ENCODE measurements around the gene TMUB1. TPM values are rescaled to one million over a fixed set of nuclear protein-coding genes. Genes with fewer than 3 reads are reported as not detected.

Gene TMUB1
- total and polyA plus RNA-seq, 2 donors from 2014 or later: 36.9 to 79.9 TPM

- Histone ChIP-seq H3K27me3 (ENCODE audit: control insufficient read depth, insufficient read depth, low read length) (no peaks in the 10 kb centered on the region), H3K9me3 (ENCODE audit: control insufficient read depth in 2 of 3, insufficient read depth in 1 of 3, low read length in 3 of 3) (no peaks in the 10 kb centered on the region), H3K27ac (ENCODE audit: low read depth in 2 of 2, low read length in 2 of 2) (no peak overlapping the region), H3K36me3 (ENCODE audit: control insufficient read depth in 2 of 3, insufficient read depth in 3 of 3, low read length in 3 of 3) (peaks cover 2 to 46% (median 21%) of the 10 kb centered on the region in 3 donors), H3K4me1 (ENCODE audit: control insufficient read depth in 2 of 3, insufficient read depth in 2 of 3, low read depth in 1 of 3, low read length in 3 of 3) (peaks cover 0 to 6% (median 0%) of the 10 kb centered on the region in 3 donors), H3K9ac (ENCODE audit: low read length in 3 of 3) (no peak overlapping the region), H3K4me3 (ENCODE audit: low read length in 3 of 3) (no peak overlapping the region)
- DNase-seq (peak in 1 of 5 donors; percentile 72), FAIRE-seq (no peak)
- intact Hi-C loops (cut with DNase I): no loop called here
- TF ChIP-seq CTCF (IDR thresholded peaks at IDR 0.05; ENCODE audit: borderline replicate concordance, extremely low read depth, insufficient read depth): no peak
These were observed 16.9 kb downstream of the TMUB1 start for GRCh38 chr7:151066273-151066974.

- H3K36me3 ChIP-seq (ENCODE audit: control insufficient read depth in 2 of 3, insufficient read depth in 3 of 3, low read length in 3 of 3): peaks cover 2 to 40% (median 21%) of the 10 kb centered on the region in 3 donors
- no peak overlapping the region for H3K27ac ChIP-seq (ENCODE audit: low read depth in 2 of 2, low read length in 2 of 2)
- no peaks in the 10 kb centered on the region for H3K9me3 ChIP-seq (ENCODE audit: control insufficient read depth in 2 of 3, insufficient read depth in 1 of 3, low read length in 3 of 3)
- H3K4me1 ChIP-seq (ENCODE audit: control insufficient read depth in 2 of 3, insufficient read depth in 2 of 3, low read depth in 1 of 3, low read length in 3 of 3): peaks cover 0 to 14% (median 6%) of the 10 kb centered on the region in 3 donors
- intact Hi-C loops (cut with DNase I): no loop called here
- FAIRE-seq (no peak), DNase-seq (no peak)
- no peak overlapping the region for H3K4me3 ChIP-seq (ENCODE audit: low read length in 3 of 3)
- no peak overlapping the region for H3K9ac ChIP-seq (ENCODE audit: low read length in 3 of 3)
- TF ChIP-seq CTCF (IDR thresholded peaks at IDR 0.05; ENCODE audit: borderline replicate concordance, extremely low read depth, insufficient read depth): no peak
- no peaks in the 10 kb centered on the region for H3K27me3 ChIP-seq (ENCODE audit: control insufficient read depth, insufficient read depth, low read length)
These were observed 17.8 kb downstream of the TMUB1 start for GRCh38 chr7:151065516-151065915.

DNA sequence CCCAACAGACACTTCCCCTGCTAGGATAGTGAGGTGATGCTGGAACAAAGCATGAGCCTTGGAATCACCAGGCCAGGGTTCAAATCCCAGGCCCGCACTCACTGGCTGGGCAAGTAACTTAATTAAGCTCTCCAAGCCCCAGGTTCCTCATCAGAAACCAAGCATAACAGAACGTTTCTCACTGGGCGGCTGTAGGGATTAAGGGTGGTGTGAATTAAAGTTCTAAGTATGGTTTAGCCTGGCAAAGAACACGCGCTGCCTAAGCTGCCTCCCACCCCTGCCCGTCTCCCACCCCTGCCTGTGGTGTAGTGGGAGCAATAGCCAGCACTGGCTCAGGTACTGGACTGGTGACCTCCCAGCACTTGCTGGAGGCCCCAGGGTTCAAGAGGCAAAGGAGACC lies 18.3 kb downstream of the TMUB1 start:
- peaks cover 2 to 35% (median 17%) of the 10 kb centered on the region in 3 donors for H3K36me3 ChIP-seq (ENCODE audit: control insufficient read depth in 2 of 3, insufficient read depth in 3 of 3, low read length in 3 of 3)
- intact Hi-C loops (cut with DNase I): no loop called here
- TF ChIP-seq CTCF (IDR thresholded peaks at IDR 0.05; ENCODE audit: borderline replicate concordance, extremely low read depth, insufficient read depth): no peak

More for the DNA sequence above, 18.3 kb downstream of the TMUB1 start:
- peaks cover 0 to 19% (median 9%) of the 10 kb centered on the region in 3 donors for H3K4me1 ChIP-seq (ENCODE audit: control insufficient read depth in 2 of 3, insufficient read depth in 2 of 3, low read depth in 1 of 3, low read length in 3 of 3)
- H3K9ac ChIP-seq (ENCODE audit: low read length in 3 of 3): no peak overlapping the region
- DNase-seq (no peak), FAIRE-seq (no peak)
- H3K27ac ChIP-seq (ENCODE audit: low read depth in 2 of 2, low read length in 2 of 2): no peak overlapping the region
- H3K27me3 ChIP-seq (ENCODE audit: control insufficient read depth, insufficient read depth, low read length): no peaks in the 10 kb centered on the region
- H3K9me3 ChIP-seq (ENCODE audit: control insufficient read depth in 2 of 3, insufficient read depth in 1 of 3, low read length in 3 of 3): no peaks in the 10 kb centered on the region
- no peak overlapping the region for H3K4me3 ChIP-seq (ENCODE audit: low read length in 3 of 3)
